Epithelial cell of proximal tubule (primary cell): ENCODE measurements around the gene HOXA3. TPM values are rescaled to one million over a fixed set of nuclear protein-coding genes. Genes with fewer than 3 reads are reported as not detected.

Source experiments
- DNase-seq: peaks from one replicate; pipeline ENCODE4 v3.0.0-alpha.2; 2011; ENCODE audit warnings: low read depth
- H3K4me3 ChIP-seq: 2 replicates; pipeline ENCODE4 v1.5.1; 2011; ENCODE audit warnings: low read depth, mild to moderate bottlenecking, low read length
- total RNA-seq: library from RNA; depleted of rRNA; stranded (reverse); fragments of >200 nt; gene quantifications from 2 replicates; pipeline ENCODE4 v1.2.3, GENCODE V29; 2015
- TF ChIP-seq, protein P1 (sequence below): conservative IDR thresholded peaks from 2 replicates; pipeline ENCODE4 v1.5.1; 2012; ENCODE audit warnings: low read depth, mild to moderate bottlenecking, low read length

HOXA3 gene
- total RNA-seq, 1 donor from 2014 or later = 33.2 TPM

- no peak for DNase-seq
- H3K4me3 ChIP-seq = peak overlapping the region; percentile 35
- TF ChIP-seq, protein P1, sequence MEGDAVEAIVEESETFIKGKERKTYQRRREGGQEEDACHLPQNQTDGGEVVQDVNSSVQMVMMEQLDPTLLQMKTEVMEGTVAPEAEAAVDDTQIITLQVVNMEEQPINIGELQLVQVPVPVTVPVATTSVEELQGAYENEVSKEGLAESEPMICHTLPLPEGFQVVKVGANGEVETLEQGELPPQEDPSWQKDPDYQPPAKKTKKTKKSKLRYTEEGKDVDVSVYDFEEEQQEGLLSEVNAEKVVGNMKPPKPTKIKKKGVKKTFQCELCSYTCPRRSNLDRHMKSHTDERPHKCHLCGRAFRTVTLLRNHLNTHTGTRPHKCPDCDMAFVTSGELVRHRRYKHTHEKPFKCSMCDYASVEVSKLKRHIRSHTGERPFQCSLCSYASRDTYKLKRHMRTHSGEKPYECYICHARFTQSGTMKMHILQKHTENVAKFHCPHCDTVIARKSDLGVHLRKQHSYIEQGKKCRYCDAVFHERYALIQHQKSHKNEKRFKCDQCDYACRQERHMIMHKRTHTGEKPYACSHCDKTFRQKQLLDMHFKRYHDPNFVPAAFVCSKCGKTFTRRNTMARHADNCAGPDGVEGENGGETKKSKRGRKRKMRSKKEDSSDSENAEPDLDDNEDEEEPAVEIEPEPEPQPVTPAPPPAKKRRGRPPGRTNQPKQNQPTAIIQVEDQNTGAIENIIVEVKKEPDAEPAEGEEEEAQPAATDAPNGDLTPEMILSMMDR = no peak
Measured at GRCh38 chr7:27107391-27108381, 44.7 kb downstream of the HOXA3 start.

GRCh38 chr7:27106901-27107240 is 45.5 kb downstream of the HOXA3 start:
- TF ChIP-seq, protein P1 = no peak
- peak overlapping the region; percentile 35 for H3K4me3 ChIP-seq
- DNase-seq = no peak

DNA sequence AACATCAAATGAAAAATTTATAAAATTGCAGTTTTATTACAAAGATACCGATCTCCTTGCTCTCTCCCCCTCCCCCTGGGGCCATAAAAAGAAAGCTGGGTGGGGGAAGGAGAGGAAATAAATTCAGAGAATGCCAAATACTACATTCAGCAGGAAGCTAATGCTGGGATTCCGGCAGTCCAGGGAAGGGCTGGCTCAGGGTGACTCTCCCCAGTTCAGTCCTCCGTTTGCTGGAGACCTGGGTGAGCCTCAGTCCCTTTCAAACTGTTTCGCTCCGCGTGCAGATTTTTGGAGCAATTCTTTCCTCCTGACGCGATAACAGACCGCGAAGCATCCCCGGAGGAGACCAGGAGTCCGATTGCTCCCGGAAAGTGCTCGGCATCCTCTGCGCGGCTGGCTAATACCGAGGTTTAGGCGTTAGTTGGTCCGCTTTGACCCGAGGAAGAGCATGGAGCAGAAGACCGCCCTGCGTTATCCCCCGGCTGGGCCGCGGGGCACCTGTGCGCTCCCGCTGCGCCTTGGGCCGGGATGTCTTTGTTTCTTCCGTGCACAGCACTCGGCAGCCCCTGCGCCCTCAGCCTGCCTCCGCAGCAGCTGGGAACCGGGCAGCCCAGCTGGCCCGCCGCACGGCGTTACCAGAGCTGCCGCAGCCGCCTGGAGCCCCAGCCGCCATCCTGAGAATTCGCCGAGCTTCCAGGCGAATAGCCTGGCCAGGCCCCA is 46.0 kb downstream of the HOXA3 start:
- TF ChIP-seq, protein P1 = no peak
- peak overlapping the region; percentile 35 for H3K4me3 ChIP-seq
- DNase-seq = no peak

DNA sequence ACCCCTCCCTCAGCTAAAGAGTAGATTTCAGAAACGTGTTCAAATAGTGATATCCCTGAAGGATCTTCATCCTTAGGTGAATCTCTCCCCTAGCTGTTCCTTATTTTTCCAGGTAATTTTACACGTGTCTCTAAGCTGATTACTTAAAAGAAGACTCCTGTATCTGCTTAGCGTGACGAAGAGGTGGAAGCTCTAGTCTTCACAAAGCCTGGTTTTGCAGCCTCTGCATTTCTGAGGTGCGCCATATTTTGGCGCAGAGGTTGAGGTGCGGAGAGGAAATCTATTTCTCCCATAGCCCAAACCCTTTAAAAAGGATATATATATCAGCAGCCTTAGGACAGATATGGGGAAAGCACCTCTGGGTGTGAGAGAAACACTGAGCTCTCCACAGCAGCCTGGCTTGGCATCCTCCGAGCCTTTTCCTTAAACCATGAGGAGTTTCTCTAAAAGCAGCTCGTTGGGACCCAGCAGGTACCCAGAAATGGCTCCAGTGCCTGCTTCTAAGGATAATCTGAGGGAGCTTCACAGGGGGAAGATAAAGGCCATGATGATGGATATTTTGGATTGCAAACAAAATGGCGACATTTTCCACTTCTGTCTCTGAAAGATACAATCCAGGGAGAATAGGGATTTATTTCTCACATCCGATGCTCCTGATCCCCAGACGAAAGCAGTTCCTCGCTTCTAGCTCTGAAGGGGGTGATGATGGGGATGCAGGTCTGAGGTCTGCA is 46.9 kb downstream of the HOXA3 start:
- H3K4me3 ChIP-seq = peak overlapping the region; percentile 14
- DNase-seq = no peak
- TF ChIP-seq, protein P1 = no peak

- no peak for DNase-seq
- TF ChIP-seq, protein P1 = no peak
- peak overlapping the region; percentile 53 for H3K4me3 ChIP-seq
Measured at GRCh38 chr7:27104341-27105058, 47.9 kb downstream of the HOXA3 start.

- no peak for DNase-seq
- H3K4me3 ChIP-seq = peak overlapping the region; percentile 53
- TF ChIP-seq, protein P1 = no peak
Measured at GRCh38 chr7:27103489-27104226, 48.7 kb downstream of the HOXA3 start.
